ENCODE results near the gene PEDS1. TPM values are rescaled to one million over a fixed set of nuclear protein-coding genes. Genes with fewer than 3 reads are reported as not detected.
A peak's percentile ranks its signal among the peaks of the same experiment; 100 is the strongest.

Gene PEDS1
- total and polyA plus RNA-seq, 2 of the 13 experiments (the other 11 are each of a cell fraction or from before 2014, with no cell fraction given) = 30.5 to 93.9 TPM

DNA sequence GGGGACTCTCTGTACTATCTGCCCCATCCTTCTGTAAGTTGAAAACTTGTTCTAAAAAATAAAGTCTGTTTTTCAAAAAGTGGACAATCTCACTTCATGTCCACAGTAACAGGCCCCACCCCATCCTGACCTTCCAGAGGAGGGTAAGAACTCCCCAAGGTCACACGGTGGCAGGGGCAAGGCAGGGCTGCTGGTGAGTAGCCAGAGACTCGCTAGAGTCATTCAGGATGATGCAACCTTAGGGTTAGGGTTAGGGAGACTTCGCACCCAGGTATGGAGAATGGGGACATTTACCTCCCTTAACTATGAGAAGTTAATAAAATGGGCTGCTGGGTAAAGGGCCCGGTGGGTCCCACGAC, 15.4 kb downstream of the PEDS1 start (continued):
- TF ChIP-seq ETV6 (CRISPR knock-in tag; conservative IDR thresholded peaks at IDR 0.05) (no peak), REL (CRISPR knock-in tag; conservative IDR thresholded peaks at IDR 0.05) (no peak), ATF7-NPFF (CRISPR knock-in tag; IDR thresholded peaks at IDR 0.05; ENCODE audit: low read depth) (no peak), SP5 (CRISPR knock-in tag; IDR thresholded peaks at IDR 0.05; ENCODE audit: borderline replicate concordance, low read depth) (no peak), GZF1 (CRISPR knock-in tag; IDR thresholded peaks at IDR 0.05) (no peak), ZNF891 (CRISPR knock-in tag; IDR thresholded peaks at IDR 0.05) (no peak), MBNL3 (CRISPR knock-in tag; conservative IDR thresholded peaks at IDR 0.05) (no peak), JUND (CRISPR knock-in tag; IDR thresholded peaks at IDR 0.05) (no peak), SNRNP70 (IDR thresholded peaks at IDR 0.05; ENCODE audit: low read depth, low read length) (no peak), DMAP1 (CRISPR knock-in tag; IDR thresholded peaks at IDR 0.05) (no peak), ZNF33B (CRISPR knock-in tag; IDR thresholded peaks at IDR 0.05) (no peak), SOX6 (IDR thresholded peaks at IDR 0.05) (no peak), SOX6 (CRISPR knock-in tag; IDR thresholded peaks at IDR 0.05) (peak; percentile 16; the same call in 1 of the 2 replicates), ZSCAN29 (CRISPR knock-in tag; conservative IDR thresholded peaks at IDR 0.05) (no peak)
- TF ChIP-seq, protein P1, sequence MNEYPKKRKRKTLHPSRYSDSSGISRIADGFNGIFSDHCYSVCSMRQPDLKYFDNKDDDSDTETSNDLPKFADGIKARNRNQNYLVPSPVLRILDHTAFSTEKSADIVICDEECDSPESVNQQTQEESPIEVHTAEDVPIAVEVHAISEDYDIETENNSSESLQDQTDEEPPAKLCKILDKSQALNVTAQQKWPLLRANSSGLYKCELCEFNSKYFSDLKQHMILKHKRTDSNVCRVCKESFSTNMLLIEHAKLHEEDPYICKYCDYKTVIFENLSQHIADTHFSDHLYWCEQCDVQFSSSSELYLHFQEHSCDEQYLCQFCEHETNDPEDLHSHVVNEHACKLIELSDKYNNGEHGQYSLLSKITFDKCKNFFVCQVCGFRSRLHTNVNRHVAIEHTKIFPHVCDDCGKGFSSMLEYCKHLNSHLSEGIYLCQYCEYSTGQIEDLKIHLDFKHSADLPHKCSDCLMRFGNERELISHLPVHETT (CRISPR knock-in tag; conservative IDR thresholded peaks at IDR 0.05) = no peak
- TF ChIP-seq, protein P2, sequence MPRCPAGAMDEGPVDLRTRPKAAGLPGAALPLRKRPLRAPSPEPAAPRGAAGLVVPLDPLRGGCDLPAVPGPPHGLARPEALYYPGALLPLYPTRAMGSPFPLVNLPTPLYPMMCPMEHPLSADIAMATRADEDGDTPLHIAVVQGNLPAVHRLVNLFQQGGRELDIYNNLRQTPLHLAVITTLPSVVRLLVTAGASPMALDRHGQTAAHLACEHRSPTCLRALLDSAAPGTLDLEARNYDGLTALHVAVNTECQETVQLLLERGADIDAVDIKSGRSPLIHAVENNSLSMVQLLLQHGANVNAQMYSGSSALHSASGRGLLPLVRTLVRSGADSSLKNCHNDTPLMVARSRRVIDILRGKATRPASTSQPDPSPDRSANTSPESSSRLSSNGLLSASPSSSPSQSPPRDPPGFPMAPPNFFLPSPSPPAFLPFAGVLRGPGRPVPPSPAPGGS (CRISPR knock-in tag; IDR thresholded peaks at IDR 0.05) = no peak
- TF ChIP-seq, protein P3, sequence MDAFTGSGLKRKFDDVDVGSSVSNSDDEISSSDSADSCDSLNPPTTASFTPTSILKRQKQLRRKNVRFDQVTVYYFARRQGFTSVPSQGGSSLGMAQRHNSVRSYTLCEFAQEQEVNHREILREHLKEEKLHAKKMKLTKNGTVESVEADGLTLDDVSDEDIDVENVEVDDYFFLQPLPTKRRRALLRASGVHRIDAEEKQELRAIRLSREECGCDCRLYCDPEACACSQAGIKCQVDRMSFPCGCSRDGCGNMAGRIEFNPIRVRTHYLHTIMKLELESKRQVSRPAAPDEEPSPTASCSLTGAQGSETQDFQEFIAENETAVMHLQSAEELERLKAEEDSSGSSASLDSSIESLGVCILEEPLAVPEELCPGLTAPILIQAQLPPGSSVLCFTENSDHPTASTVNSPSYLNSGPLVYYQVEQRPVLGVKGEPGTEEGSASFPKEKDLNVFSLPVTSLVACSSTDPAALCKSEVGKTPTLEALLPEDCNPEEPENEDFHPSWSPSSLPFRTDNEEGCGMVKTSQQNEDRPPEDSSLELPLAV (CRISPR knock-in tag; conservative IDR thresholded peaks at IDR 0.05; ENCODE audit: low read depth) = no peak
- TF ChIP-seq, protein P4, sequence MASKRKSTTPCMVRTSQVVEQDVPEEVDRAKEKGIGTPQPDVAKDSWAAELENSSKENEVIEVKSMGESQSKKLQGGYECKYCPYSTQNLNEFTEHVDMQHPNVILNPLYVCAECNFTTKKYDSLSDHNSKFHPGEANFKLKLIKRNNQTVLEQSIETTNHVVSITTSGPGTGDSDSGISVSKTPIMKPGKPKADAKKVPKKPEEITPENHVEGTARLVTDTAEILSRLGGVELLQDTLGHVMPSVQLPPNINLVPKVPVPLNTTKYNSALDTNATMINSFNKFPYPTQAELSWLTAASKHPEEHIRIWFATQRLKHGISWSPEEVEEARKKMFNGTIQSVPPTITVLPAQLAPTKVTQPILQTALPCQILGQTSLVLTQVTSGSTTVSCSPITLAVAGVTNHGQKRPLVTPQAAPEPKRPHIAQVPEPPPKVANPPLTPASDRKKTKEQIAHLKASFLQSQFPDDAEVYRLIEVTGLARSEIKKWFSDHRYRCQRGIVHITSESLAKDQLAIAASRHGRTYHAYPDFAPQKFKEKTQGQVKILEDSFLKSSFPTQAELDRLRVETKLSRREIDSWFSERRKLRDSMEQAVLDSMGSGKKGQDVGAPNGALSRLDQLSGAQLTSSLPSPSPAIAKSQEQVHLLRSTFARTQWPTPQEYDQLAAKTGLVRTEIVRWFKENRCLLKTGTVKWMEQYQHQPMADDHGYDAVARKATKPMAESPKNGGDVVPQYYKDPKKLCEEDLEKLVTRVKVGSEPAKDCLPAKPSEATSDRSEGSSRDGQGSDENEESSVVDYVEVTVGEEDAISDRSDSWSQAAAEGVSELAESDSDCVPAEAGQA (IDR thresholded peaks at IDR 0.05; ENCODE audit: low read depth) = no peak
- TF ChIP-seq, protein P4 (CRISPR knock-in tag; IDR thresholded peaks at IDR 0.05; ENCODE audit: borderline replicate concordance) = no peak
- TF ChIP-seq, protein P5, sequence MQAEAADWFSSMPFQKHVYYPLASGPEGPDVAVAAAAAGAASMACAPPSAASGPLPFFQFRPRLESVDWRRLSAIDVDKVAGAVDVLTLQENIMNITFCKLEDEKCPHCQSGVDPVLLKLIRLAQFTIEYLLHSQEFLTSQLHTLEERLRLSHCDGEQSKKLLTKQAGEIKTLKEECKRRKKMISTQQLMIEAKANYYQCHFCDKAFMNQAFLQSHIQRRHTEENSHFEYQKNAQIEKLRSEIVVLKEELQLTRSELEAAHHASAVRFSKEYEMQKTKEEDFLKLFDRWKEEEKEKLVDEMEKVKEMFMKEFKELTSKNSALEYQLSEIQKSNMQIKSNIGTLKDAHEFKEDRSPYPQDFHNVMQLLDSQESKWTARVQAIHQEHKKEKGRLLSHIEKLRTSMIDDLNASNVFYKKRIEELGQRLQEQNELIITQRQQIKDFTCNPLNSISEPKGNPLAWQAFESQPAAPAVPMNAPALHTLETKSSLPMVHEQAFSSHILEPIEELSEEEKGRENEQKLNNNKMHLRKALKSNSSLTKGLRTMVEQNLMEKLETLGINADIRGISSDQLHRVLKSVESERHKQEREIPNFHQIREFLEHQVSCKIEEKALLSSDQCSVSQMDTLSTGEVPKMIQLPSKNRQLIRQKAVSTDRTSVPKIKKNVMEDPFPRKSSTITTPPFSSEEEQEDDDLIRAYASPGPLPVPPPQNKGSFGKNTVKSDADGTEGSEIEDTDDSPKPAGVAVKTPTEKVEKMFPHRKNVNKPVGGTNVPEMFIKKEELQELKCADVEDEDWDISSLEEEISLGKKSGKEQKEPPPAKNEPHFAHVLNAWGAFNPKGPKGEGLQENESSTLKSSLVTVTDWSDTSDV (CRISPR knock-in tag; IDR thresholded peaks at IDR 0.05) = no peak

All from HepG2 (cell line).